HG03439 (cell line): ENCODE results near the gene AASDH.

ENCODE experiments used
- ATAC-seq: cut with Tn5 transposase; IDR thresholded peaks from one replicate; pipeline ENCODE4 v1.9.1; 2021; ENCODE audit warnings: mild to moderate bottlenecking, moderate library complexity; ENCODE audit not compliant: unreplicated experiment

AASDH gene

DNA sequence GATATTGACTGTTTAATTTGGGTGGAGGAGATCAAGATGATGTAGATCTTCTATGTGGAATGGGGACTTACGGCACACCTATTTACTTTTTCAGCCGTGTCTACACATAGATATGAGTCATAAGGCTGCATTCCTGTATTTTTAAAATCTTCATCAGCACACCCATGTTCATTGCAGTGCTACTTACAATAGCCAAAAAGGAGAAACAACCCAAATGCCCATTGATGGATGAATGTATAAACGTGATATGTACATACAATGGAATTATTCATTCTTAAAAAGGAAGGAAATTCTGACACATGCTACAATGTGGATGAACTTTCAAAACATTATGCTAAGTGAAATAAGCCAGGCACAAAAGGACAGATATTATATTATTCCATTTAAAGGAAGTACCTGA, 98.6 kb downstream of the AASDH start:
- ATAC-seq: no peak
